GM12872 (cell line): ENCODE measurements around the gene OR8G5.

ENCODE experiments used
- CTCF ChIP-seq: IDR thresholded peaks from 3 replicates; pipeline ENCODE4 v1.5.1; 2011; ENCODE audit warnings: low read depth, mild to moderate bottlenecking, low read length, moderate library complexity; ENCODE audit not compliant: insufficient read depth

Gene OR8G5

DNA sequence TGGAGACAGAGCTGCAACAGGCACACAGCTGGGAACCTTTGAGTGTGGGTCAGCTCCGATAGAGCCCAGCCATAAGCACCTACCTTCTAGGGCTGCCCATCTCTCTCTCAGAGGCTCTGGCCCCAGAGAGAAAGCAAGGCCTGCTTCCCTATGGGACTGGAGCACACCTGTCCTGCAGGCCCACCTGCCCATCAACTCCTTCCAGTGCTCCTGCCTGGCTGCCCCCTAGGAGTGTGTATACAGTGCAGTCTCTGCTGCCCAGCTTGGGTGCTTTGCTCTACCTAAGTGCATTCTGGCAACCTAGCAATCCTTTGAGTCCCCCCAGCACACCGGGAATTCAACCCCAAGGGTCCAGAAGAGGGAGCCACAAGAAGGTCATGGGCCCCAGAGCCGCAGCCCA is 21.0 kb downstream of the OR8G5 start:
- no peak for TF ChIP-seq CTCF

GRCh38 chr11:124277804-124278203 is 21.6 kb downstream of the OR8G5 start:
- TF ChIP-seq CTCF, result 0 out of 3 replicates have a peak, but pooled peaks have one; percentile 21

DNA sequence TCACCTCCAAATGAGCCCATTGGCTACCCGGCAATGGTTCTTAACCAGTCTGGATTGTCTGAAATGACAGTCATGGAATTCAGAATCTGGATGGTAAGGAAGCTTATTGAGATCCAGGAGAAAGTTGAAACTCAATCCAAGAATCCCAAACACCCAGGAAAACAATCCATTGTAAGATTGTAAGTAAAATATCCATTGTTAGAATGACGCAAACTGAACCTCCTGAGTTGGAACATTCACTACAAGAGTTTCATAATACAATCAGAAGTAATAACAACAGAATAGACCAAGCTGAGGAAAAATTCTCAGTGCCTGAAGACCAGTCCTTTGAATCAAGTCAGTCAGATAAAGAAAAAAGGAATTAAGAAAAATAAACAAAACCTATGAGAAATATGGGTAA is 22.1 kb downstream of the OR8G5 start:
- no peak for TF ChIP-seq CTCF

GRCh38 chr11:124285610-124286344 is 29.6 kb downstream of the OR8G5 start:
- no peak for TF ChIP-seq CTCF

- no peak for TF ChIP-seq CTCF
Observed at GRCh38 chr11:124294687-124295086, 38.5 kb downstream of the OR8G5 start.

DNA sequence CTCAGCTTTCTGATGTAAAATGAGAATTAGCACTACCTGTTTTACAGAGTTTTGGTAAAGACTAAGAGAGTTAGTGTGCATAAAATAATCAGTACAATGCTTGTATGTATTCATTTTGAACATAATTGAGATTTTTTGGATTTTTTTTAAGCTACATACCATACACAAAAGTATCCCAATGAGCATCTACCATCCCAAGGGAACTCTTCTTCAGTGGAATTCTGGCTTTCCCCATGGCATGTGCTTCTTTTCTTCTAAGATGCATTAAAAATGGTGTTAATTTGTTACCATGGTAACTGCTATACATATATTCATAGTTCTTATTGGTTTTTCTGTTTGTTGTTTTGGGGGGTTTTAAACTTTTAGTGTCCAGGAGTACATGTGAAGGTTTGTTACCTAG is 39.8 kb downstream of the OR8G5 start:
- no peak for TF ChIP-seq CTCF

GRCh38 chr11:124297921-124298320 is 41.7 kb downstream of the OR8G5 start:
- no peak for TF ChIP-seq CTCF
